HL-60 (cell line): Measurements from ENCODE around the gene NID2.
A peak's percentile ranks its signal among the peaks of the same experiment; 100 is the strongest.

ENCODE experiments used
- DNase-seq, 2 experiments: peaks; one replicate each; pipeline ENCODE4 v3.0.0-alpha.2; 2010 to 2020; ENCODE audit warnings: low read depth in 1 of 2, low spot score in 1 of 2
- H3K27ac ChIP-seq: fragments of 250-450 bp; sonication (Bioruptor Pico); replicated peaks from 2 replicates; pipeline ENCODE4 v1.5.1; 2020; ENCODE audit warnings: mild to moderate bottlenecking, moderate library complexity
- H3K27me3 ChIP-seq: fragments of 250-450 bp; sonication (Bioruptor Pico); 2 replicates; pipeline ENCODE4 v1.5.1; 2021; ENCODE audit warnings: mild to moderate bottlenecking, moderate library complexity; ENCODE audit not compliant: insufficient read depth, poor library complexity, severe bottlenecking
- H3K4me3 ChIP-seq: replicated peaks from 2 replicates; pipeline ENCODE4 v1.5.1; 2011; ENCODE audit warnings: mild to moderate bottlenecking, control low read depth, low read length; ENCODE audit not compliant: insufficient read depth
- CTCF ChIP-seq: IDR thresholded peaks from one replicate; pipeline ENCODE4 v1.5.1; 2011; ENCODE audit warnings: low read length, control low read depth, inconsistent platforms; ENCODE audit not compliant: insufficient read depth
- GABPA ChIP-seq: IDR thresholded peaks from 2 replicates; pipeline ENCODE4 v1.6.1; 2012; ENCODE audit warnings: low read depth
- POLR2AphosphoS5 ChIP-seq: IDR thresholded peaks from 2 replicates; pipeline ENCODE4 v1.6.1; 2012; ENCODE audit warnings: low read depth
- REST ChIP-seq: IDR thresholded peaks from 2 replicates; pipeline ENCODE4 v1.6.1; 2012; ENCODE audit warnings: low read depth; ENCODE audit not compliant: insufficient replicate concordance
- SPI1 ChIP-seq: IDR thresholded peaks from 2 replicates; pipeline ENCODE4 v1.6.1; 2012; ENCODE audit warnings: low read depth, mild to moderate bottlenecking, borderline replicate concordance

NID2 gene

GRCh38 chr14:52043690-52044089, 25.2 kb downstream of the NID2 start:
- no peak overlapping the region for H3K27ac ChIP-seq
- peak in 1 of 2 experiments; percentile 10 for DNase-seq
- TF ChIP-seq SPI1 (no peak), GABPA (no peak), POLR2AphosphoS5 (no peak), REST (no peak), CTCF (peak; percentile 65)

GRCh38 chr14:52042371-52043289, 26.2 kb downstream of the NID2 start:
- no peak for DNase-seq
- TF ChIP-seq GABPA (no peak), REST (no peak), CTCF (no peak), SPI1 (no peak), POLR2AphosphoS5 (no peak)
- no peak overlapping the region for H3K4me3 ChIP-seq
- H3K27ac ChIP-seq = no peak overlapping the region
- no peaks in the 10 kb centered on the region for H3K27me3 ChIP-seq

More at GRCh38 chr14:52043690-52044089, 25.2 kb downstream of the NID2 start:
- Histone ChIP-seq H3K4me3 (no peak overlapping the region), H3K27me3 (no peaks in the 10 kb centered on the region)

- TF ChIP-seq GABPA = no peak
- DNase-seq = no peak
- no peak overlapping the region for H3K27ac ChIP-seq
- H3K27me3 ChIP-seq = no peaks in the 10 kb centered on the region
- no peak overlapping the region for H3K4me3 ChIP-seq
Observed at GRCh38 chr14:52040598-52040997, 28.3 kb downstream of the NID2 start.

GRCh38 chr14:52039124-52039815, 29.6 kb downstream of the NID2 start:
- DNase-seq = no peak
- TF ChIP-seq GABPA = no peak
- no peak for TF ChIP-seq POLR2AphosphoS5
- TF ChIP-seq CTCF = no peak
- no peak for TF ChIP-seq SPI1
- no peak for TF ChIP-seq REST
- H3K27me3 ChIP-seq = no peaks in the 10 kb centered on the region

More at GRCh38 chr14:52039124-52039815, 29.6 kb downstream of the NID2 start:
- Histone ChIP-seq H3K27ac (no peak overlapping the region), H3K4me3 (no peak overlapping the region)
